PFSK-1 (cell line): ENCODE data around the gene SLC7A11.

Source experiments
- POLR2AphosphoS5 ChIP-seq: IDR thresholded peaks from 2 replicates; pipeline ENCODE4 v1.6.1; 2012; ENCODE audit warnings: low read depth, mild to moderate bottlenecking, control low read depth, low read length, moderate library complexity
- REST ChIP-seq, 2 experiments: IDR thresholded peaks; 2 replicates each; pipeline versions ENCODE4 v1.6.1 to v1.8.0; 2011 to 2012; ENCODE audit warnings: low read depth in 2 of 2, low read length in 2 of 2, control low read depth in 1 of 2, inconsistent platforms in 1 of 2, mild to moderate bottlenecking in 1 of 2, moderate library complexity in 1 of 2; ENCODE audit not compliant: insufficient read depth in 1 of 2
- SIN3A ChIP-seq: IDR thresholded peaks from 2 replicates; pipeline ENCODE4 v1.6.1; 2012; ENCODE audit warnings: mild to moderate bottlenecking, low read length, moderate library complexity, borderline replicate concordance; ENCODE audit not compliant: insufficient read depth
- TAF1 ChIP-seq: IDR thresholded peaks from 2 replicates; pipeline ENCODE4 v1.6.1; 2012; ENCODE audit warnings: low read length, control low read depth, borderline replicate concordance; ENCODE audit not compliant: insufficient read depth

GRCh38 chr4:138252551-138252950 lies 10.4 kb upstream of the SLC7A11 start:
- TF ChIP-seq POLR2AphosphoS5 (no peak), TAF1 (no peak), SIN3A (no peak), REST (IDR thresholded peaks at IDR 0.05; ENCODE audit: insufficient read depth in 1 of 2, low read depth in 2 of 2, low read length in 2 of 2) (no peak)
